Hematopoietic multipotent progenitor cell treated with erythropoietin and hydrocortisone succinate and interleukin-3 and kit ligand, for 4 days (in vitro differentiated cells): ENCODE measurements around the gene ST6GALNAC3.
A peak's percentile ranks its signal among the peaks of the same experiment; 100 is the strongest.

Experiments used
- DNase-seq: peaks from one replicate; pipeline ENCODE4 v3.0.0-alpha.2; 2015

Gene ST6GALNAC3

GRCh38 chr1:76470166-76470565, 395.6 kb downstream of the ST6GALNAC3 start:
- DNase-seq: no peak

- DNase-seq: no peak
These were observed 397.0 kb downstream of the ST6GALNAC3 start for GRCh38 chr1:76471536-76471935.

GRCh38 chr1:76473591-76473990, 399.0 kb downstream of the ST6GALNAC3 start:
- no peak for DNase-seq

- DNase-seq: no peak
These were observed 400.4 kb downstream of the ST6GALNAC3 start for GRCh38 chr1:76474922-76475321.

GRCh38 chr1:76477156-76477555, 402.6 kb downstream of the ST6GALNAC3 start:
- no peak for DNase-seq

GRCh38 chr1:76480827-76481226, 406.3 kb downstream of the ST6GALNAC3 start:
- DNase-seq: no peak

GRCh38 chr1:76481672-76482071, 407.1 kb downstream of the ST6GALNAC3 start:
- DNase-seq: no peak

GRCh38 chr1:76482272-76482671, 407.7 kb downstream of the ST6GALNAC3 start:
- DNase-seq: no peak

GRCh38 chr1:76491737-76492136, 417.2 kb downstream of the ST6GALNAC3 start:
- no peak for DNase-seq

GRCh38 chr1:76492752-76493430, 418.3 kb downstream of the ST6GALNAC3 start:
- no peak for DNase-seq

GRCh38 chr1:76494807-76495206, 420.3 kb downstream of the ST6GALNAC3 start:
- no peak for DNase-seq

- no peak for DNase-seq
These were observed 422.3 kb downstream of the ST6GALNAC3 start for GRCh38 chr1:76496871-76497270.

GRCh38 chr1:76500116-76500515, 425.6 kb downstream of the ST6GALNAC3 start:
- DNase-seq: no peak

- DNase-seq: no peak
These were observed 426.6 kb downstream of the ST6GALNAC3 start for GRCh38 chr1:76501136-76501535.

- peak; percentile 61 for DNase-seq
These were observed 427.2 kb downstream of the ST6GALNAC3 start for GRCh38 chr1:76501586-76502219.

- no peak for DNase-seq
These were observed 428.6 kb downstream of the ST6GALNAC3 start for GRCh38 chr1:76503100-76503499.

GRCh38 chr1:76503736-76504135, 429.2 kb downstream of the ST6GALNAC3 start:
- DNase-seq: peak; percentile 83

- DNase-seq: no peak
These were observed 432.8 kb downstream of the ST6GALNAC3 start for GRCh38 chr1:76507376-76507775.

GRCh38 chr1:76508871-76509270, 434.3 kb downstream of the ST6GALNAC3 start:
- no peak for DNase-seq

GRCh38 chr1:76510672-76511557, 436.4 kb downstream of the ST6GALNAC3 start:
- DNase-seq: no peak

GRCh38 chr1:76511558-76512179, 437.1 kb downstream of the ST6GALNAC3 start:
- no peak for DNase-seq

GRCh38 chr1:76530953-76531352, 456.4 kb downstream of the ST6GALNAC3 start:
- DNase-seq: no peak

GRCh38 chr1:76541618-76542017, 467.1 kb downstream of the ST6GALNAC3 start:
- DNase-seq: no peak
